HG02884 (cell line): ENCODE measurements around the gene CRYBB1.

Source experiments
- ATAC-seq: cut with Tn5 transposase; IDR thresholded peaks from one replicate; pipeline ENCODE4 v1.9.1; 2021; ENCODE audit warnings: mild to moderate bottlenecking, moderate library complexity; ENCODE audit not compliant: unreplicated experiment

CRYBB1 gene

DNA sequence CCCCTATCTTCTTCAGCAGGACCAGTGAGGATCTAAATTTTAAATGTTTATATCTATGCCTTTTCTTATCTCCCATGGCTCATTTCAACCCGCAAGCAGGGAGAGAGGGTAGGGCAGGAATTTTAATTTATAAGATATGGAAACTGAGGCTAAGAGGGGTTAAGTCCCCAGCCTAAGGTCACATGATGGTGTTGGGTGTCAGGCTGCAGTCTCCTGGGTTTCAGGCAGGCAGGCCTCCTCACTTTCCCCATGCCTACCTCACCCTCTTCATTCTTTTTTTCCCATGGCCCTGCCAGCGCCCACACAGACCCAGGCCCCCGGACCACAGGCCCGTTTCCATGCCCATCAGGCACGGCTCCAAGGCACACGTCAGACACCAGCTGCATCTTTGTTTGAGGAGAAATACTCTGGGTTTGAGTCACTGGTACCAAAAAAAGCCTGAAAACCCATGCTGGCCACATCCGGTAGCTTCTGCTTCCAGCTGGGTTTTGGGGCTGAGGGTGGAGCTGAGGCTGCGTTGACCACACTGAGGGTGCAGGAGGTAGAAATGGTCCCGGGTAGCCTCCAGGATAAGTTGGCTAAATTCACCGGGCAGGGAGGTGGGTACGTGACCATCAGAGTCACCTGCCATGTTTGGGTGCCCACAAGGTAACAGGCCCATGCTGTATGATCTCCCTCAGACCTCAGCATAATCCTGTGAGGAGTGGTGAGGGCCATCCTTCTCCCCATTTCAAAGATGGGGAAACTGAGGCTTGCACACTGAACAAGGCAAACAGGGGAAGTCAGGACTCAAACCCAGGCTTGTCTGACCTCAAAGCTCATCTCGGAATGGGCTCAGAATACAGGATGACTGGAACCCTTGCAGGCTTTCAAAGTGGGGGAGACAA is 7.5 kb downstream of the CRYBB1 start:
- peak; percentile 79 for ATAC-seq

DNA sequence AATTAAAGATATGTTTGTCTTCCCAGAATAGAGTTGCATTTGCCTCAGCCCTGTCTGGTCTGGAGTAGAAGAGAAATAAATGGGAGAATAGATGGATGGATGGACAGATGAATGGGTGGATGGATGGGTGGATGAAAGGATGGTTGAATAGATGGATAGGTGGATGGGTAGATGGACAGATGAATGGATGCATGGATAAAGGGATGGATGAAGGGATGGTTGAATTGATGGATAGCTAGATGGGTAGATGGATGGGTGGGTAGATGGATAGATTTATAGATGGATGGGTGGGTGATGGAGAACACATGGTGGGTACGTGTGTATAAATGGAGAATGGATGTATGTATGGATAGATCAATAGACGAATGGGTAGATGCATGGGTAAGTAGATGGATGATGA is 8.5 kb downstream of the CRYBB1 start:
- no peak for ATAC-seq

DNA sequence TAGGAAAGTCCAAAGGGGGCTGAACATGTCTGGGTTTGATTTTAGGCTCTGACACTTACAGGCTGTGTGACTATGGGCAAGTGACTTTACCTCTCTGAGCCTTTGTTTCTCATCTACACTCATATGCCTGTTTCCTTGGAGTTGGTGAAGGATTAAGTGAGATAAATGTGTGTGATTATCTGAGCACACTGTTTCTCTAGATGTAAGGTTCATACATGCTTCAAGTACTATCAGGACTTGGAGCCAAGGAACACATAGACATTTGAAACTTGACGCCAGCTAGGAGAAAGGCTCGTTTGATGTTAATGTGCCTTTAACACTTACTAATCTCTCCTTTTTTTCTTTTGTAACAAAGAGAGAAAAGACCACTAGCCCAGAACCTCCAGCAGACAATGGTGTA is 9.7 kb downstream of the CRYBB1 start:
- no peak for ATAC-seq

DNA sequence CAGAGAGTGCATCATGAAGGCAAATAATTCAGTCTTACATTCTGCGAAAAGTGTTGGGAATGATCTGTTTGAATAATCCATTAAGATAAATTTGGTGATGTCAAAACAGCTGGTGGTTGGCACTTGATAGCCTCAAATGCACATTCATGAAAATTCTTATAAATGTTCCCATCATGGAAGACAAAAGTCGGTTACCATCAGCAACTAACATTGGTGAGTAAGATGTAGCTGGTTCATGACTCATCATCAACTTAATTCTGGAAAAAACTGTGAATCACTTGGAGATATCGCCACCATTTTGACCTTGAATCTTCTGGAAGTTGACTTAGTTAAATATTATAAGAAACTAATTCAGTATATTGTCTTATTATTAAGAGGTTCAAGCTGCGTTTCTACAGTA is 11.2 kb downstream of the CRYBB1 start:
- ATAC-seq: no peak

DNA sequence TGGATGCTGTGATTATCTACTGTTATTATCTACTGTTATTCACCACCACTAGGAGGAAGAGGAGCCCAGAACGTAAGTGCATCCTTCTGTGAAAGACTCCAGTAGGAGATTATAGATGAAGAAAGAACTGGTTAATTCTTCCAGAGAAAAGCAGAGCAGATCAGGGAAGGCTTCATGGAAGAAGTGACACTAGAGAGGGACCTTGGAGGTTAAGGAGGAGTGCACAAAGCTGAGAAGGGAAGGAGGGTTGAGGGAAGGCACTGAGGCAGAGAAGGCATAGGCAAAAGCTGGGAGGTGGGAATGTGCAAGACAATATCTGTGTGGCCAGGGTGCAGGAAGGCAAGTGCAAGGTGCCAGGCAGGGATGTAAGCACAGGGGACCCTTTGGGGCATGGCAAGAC is 13.5 kb downstream of the CRYBB1 start:
- no peak for ATAC-seq

GRCh38 chr22:26602127-26602526 is 15.7 kb downstream of the CRYBB1 start:
- no peak for ATAC-seq

DNA sequence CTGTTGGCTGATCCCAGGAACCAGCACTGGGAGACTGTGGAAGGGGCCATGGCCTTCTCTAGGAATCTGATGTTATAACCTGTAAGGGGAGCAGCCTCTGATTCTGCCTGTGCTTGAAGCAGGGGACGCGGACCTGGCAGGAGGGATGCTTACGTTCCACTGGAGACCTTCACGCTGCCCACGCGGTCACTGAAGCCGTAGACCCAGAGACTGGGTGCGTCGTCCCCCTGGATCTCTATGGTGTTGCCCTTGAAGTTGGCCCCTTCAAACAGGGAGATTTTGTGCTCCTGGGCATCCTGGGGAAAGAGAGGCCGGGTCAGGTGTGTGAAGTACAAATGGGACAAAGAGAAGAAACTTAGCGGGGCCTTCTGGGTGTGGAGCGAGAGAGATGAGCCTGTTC is 16.1 kb downstream of the CRYBB1 start:
- no peak for ATAC-seq

DNA sequence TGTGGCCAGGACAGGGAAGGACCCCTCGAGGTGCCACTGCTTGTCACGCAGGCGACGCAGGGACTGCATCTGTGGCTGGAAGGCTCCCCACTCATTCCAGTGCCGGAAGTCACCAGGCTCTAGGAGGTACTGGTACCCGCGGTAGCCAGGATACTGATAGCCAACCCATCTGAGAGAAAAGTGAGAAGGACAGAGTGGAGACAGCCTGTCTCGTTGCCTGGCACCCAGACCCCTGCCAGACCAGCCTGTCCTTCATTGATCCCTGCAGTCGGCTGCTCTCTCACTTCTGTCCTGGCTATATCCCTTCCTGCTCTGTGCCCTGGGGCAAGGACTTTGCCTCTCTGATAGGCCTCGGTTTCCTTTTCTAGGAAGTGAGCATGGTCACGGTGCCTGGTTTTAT is 18.3 kb downstream of the CRYBB1 start:
- no peak for ATAC-seq

DNA sequence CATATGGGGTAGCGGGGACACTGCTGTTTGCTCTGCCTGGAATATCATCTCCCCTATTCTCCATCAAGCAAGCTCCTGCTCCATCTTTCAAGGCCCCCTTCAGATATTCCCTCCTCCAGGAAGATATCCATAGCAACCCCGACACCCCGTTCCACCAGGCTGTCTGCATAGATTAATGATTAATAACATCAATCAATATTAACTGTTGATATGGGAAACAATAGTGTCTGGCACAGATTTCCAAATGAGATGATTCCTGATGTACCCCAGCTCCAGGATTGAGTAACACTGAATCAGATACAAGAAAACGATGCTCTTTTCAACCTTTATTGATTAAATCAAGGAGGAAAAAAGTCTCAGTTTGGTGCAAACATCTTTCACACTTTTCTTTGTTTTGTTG is 20.3 kb downstream of the CRYBB1 start:
- ATAC-seq: no peak

DNA sequence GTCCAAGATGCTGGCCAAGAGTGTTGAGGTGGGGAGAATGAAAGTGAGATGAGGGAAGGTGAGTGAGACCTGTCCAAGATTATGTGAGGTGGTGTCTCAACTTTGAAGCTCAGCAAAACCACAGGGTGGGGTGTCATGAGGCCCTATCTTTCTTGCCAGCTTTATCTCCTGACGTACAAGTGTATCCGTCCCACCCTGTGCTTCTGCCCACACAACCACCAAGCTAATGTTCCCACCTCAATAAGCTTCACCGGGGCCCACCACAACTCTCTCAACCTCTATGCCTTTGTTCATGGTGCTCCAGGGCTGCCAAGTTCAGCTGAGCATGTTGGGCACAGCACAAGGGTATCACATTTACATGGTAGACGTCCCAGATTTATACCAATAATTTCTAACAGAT is 20.8 kb downstream of the CRYBB1 start:
- ATAC-seq: no peak

GRCh38 chr22:26593763-26594162 is 24.1 kb downstream of the CRYBB1 start:
- no peak for ATAC-seq

GRCh38 chr22:26592421-26592891 is 25.4 kb downstream of the CRYBB1 start:
- ATAC-seq: no peak

- ATAC-seq: peak; percentile 56
These were observed 27.7 kb downstream of the CRYBB1 start, which contains the start of gene TPST2 for GRCh38 chr22:26589845-26590736. TSS of gene TPST2 (minus strand) at chr22:26590132. CDS start at chr22:26541630, 48,502 bp downstream.

DNA sequence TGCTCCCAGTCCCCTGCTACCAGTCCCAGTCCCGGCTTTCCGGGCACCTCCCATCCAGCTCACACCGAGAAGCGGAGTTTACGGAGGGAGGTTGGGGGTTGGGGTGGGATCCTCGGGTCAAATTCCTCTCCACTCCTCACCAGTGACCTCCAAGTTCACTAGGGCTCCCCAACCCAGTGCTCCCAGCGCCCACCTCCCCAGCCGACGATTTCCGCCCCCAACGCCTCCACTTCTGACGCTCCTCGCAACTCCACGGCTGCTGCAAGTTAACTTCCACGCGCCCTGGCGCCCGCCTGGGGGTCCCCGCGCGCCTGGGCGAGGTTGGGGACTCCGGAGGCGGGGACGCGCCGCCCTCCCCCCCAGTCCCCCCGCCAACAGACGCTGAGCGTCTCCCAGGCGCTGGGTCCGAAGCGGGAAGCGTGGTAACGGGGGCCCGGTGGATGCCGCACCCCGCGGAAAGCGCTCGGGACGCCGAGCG is 28.4 kb downstream of the CRYBB1 start:
- ATAC-seq: peak; percentile 12

DNA sequence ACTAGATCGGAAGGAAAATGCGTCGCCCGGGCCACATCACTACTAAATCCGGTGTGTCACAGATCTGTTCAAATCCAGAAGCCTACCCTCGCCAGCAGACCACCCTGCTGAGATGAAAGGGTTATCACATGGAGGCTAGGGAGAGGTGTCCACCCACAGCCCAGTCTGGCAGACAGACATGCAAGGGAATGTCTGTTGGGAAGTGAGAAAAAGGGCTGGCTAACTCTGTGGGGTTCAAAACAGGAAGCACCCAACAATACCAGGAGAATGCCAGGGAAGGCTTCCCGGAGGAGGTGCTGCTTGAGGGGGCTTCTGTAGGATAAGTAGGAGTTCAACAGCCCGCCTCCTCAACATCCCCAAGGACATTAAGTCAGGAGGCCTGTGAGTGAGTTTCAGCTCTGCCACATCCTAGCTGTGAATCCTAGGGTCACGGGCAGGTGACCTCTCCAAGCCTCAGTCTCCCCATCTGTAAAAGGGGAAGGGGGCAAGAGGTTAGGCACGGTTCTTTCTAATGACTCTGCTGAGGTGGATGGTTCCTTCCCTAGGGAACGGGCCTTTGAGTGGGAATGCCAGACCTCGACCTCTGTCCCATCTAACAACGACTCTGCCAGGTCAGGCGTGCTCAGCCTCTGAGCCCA is 29.0 kb downstream of the CRYBB1 start:
- ATAC-seq: no peak

DNA sequence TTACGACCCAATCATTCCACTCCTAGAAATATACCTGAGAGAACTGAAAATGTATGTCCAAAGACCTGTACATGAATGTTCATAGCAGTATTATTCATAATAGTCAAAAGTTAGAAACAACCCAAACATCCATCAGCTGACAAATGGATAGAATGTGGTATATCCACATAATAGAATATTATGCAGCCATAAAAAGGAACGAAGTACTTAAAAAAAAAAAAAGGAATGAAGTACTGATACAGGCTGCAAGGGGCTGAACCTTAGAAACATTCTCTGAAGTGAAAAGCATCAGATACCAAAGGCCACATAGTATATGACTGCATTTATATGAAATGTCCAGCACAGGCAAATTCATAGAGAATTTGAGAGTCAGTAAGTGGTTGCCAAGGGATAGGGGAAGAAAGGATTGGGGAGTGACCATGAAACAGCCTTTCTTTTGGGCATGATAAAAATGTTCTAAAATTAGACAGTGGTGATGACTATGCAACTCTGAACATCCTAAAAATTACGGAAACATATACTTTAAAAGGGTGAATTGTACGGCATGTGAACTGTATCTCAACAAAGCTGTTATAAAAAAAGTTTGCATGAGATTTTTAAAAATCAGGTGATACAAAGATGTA is 29.7 kb downstream of the CRYBB1 start:
- ATAC-seq: no peak

DNA sequence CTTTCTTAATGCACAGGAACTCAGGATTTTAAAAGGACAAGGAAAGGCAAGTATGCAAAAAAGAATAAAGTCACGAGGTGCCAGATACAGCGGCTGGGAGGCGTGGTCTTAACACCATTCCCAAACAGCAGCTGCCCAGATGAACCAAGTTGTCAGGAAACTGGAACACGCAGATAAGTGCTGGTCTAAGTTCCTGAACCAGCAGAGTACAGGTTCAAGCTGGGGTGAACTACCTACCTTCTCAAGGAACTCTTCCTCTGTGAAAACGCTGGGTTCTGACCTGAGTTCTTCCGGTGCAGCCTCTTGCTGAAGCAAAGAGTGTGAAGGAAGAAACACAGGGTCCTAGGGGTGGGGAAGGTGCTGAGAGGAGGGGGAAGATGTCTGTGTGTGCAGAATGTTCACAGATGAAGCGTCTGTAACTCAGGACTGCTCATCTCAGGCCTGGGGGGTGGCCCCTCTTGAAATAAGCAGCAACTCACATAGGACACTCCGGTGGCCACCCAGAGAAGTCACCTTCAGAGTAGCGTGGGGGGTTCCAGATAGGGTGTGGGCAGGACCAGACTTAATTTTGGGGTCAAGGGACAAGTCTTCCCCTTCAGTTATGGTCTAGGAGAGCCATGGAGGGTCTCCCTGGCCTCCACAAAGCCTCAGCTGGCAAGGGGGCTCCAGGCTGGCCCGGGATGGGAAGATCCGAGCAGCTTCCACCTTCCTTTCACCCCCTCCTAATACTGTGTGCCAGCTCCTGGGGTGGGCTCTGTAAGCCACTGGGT is 31.1 kb downstream of the CRYBB1 start:
- ATAC-seq: no peak

GRCh38 chr22:26585104-26585790 is 32.6 kb downstream of the CRYBB1 start:
- ATAC-seq: no peak

- no peak for ATAC-seq
These were observed 33.8 kb downstream of the CRYBB1 start for GRCh38 chr22:26584010-26584409.
